GM08714 (cell line): ENCODE measurements around the gene RGS19.

ENCODE experiments used
- H3K4me3 ChIP-seq: fragments of 200-500 bp; sonication (Bioruptor generic); 2 replicates; pipeline ENCODE4 v1.5.1; 2014; ENCODE audit warnings: mild to moderate bottlenecking, low read length, inconsistent platforms
- ZNF274 ChIP-seq: IDR thresholded peaks from 2 replicates; pipeline ENCODE4 v1.6.1; 2012; ENCODE audit warnings: mild to moderate bottlenecking, low read depth, low read length

Gene RGS19

GRCh38 chr20:64041781-64042053 lies 37.6 kb downstream of the RGS19 start:
- no peak for TF ChIP-seq ZNF274
- peak overlapping the region; percentile 23; the same call in 1 of the 2 replicates for H3K4me3 ChIP-seq

GRCh38 chr20:64041040-64041780 lies 38.1 kb downstream of the RGS19 start:
- no peak overlapping the region for H3K4me3 ChIP-seq
- no peak for TF ChIP-seq ZNF274

DNA sequence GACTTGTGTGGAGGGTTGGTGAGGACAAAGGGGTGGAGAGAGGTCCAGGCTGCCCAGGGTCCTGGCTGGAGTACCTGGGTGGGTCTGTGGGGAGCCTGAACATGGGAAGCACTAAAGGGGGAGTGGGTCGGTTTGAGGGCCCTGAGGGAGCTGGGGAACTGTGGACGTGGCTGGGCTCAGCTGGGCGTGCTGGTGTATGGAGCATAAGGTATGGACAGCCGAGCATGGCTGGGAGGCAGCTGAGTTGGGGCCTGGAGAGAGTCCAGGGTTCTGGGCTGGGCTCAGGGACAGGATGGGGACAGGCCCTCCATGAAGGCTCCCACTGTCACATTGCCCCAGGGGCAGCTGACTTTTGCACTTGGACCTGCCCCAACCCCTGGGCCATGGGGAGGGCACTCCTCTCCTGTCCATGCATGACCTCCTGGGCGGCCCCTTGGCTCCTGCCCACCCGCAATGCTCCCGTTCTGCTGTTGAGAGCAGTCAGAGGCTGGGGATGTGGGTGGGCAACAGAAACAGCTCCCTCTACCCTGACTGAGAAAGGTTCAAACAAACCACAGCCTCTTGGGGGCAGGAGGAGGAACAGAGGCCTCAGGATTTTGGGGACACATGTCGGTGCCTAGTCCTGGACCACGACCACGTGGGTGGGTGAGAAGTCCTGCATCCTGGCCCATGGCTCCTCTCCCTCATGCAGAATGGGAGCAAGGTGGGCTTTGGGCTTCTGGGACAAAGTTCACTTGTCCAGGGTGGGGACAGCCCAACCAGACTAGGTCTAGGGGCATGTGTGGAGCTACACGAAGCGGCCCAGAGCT lies 38.9 kb downstream of the RGS19 start:
- H3K4me3 ChIP-seq, result no peak overlapping the region
- TF ChIP-seq ZNF274, result no peak

DNA sequence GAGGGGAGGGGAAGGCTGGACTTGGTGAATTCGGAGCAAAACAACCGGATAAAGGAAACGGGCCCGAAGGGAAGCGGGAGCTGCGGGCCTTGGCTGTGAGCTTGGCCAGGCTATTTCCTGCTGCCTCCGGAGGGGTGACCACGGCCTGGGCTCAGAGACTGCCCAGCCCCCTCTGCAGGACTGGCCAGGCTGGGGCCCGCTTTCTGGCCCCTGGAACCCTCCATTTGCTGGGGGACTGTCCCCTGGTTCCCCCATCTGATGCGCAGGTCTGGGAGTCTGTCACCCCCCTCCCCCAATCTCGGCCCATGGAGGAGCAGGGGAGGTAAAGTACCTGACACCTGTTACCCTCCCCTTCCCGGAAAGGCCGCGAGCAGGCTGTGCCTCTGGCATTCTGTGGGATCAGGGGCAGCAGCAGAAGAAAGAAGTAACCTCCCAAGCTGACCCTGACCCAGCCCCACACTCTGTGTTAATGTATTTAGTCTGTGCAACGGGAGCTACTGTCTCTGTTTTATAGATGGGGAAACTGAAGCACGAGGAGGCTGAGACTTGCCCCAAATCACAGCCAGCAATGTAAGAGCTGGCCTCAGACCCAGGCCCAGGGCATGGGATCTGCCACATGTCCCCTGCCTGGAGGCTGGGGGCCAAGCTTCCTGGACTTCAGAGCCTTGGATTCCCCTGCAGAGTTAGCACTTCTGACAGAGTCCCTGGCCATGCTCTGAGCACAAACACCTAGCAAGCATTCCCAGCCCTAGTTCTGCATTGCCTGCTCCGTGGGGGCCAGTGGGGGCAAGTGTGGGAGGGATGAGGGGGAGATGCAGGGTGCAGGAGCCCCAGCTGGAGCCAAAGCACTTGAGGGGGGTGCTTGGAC lies 39.8 kb downstream of the RGS19 start:
- no peak for TF ChIP-seq ZNF274

DNA sequence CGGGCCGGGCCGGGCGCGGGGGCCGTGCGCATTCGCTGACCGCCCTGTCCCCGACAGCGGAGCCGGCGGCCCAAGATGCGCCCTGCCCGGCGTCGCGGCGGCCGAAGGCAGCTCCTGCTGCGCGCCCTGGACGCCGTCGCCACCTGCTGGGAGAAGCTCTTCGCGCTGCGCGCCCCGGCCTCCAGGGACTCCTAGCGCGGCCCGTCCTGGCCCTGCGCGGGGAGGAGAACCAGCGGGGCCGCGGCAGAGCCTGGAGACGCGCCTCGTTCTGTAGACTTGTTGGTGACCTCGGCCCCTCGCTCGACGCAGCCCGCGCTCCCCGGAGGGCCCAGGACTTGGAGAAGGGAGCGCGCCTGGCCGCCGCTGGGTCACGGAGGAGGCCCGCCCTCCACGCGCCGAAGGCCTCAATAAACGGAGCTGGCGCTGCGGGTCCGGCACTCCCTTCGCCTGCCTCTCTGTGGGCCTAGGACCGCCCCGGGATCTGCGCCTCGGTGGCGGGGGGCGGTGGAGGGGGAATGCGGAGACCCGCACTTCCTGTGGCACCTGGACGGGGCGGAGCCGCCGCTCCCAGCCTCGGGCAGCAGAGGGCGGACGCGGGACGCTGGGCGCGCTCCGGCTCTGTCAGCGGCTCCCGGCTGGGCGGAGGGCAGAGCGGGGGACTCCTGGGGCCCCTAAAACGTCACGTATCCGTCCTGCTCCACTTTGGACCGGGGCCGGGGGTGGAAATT lies 40.6 kb downstream of the RGS19 start:
- no peak for TF ChIP-seq ZNF274
- peak overlapping the region; percentile 58; the same call in 1 of the 2 replicates for H3K4me3 ChIP-seq

More for the DNA sequence above, 39.8 kb downstream of the RGS19 start:
- H3K4me3 ChIP-seq, result peak overlapping the region; percentile 58; the same call in 1 of the 2 replicates

DNA sequence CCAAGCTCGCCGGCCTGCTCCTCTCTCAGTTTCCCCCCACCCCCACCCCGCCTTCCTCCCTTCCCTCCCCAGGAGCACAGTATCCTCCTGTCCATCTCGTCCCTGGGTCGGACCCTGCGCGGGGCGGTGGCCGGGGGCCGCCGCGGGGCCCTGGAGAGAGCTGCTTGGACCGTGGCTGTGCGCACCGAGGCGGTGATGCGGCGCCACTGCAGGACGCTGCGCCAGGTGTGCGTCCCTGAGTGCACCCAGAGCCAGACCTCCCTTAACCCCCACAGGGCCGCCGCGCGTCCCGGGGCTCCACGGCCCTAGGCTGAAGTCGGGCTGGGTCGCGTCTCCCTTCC lies 41.1 kb downstream of the RGS19 start:
- peak overlapping the region; percentile 58; the same call in 1 of the 2 replicates for H3K4me3 ChIP-seq
- no peak for TF ChIP-seq ZNF274

GRCh38 chr20:64037498-64038213 lies 41.7 kb downstream of the RGS19 start:
- no peak for TF ChIP-seq ZNF274
- peak overlapping the region; percentile 58; the same call in 1 of the 2 replicates for H3K4me3 ChIP-seq

DNA sequence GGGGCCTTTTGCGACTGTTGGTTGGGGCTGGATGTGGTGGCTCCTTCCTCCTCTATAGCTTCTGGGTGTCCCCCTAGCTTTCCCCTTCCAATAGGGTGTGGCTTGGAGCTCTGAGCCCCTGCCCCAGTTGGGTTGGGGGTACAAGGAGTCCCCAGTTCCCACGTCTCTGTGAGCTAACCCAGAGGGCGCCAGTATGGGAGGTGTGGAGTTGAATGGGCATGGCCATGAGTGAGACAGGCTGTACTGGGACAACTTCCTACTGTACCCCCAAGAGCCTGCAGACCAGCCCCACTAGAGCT lies 42.2 kb downstream of the RGS19 start:
- no peak for TF ChIP-seq ZNF274
- H3K4me3 ChIP-seq, result no peak overlapping the region; the same call in 1 of the 2 replicates

- H3K4me3 ChIP-seq, result no peak overlapping the region
- no peak for TF ChIP-seq ZNF274
These were observed 42.7 kb downstream of the RGS19 start for GRCh38 chr20:64036346-64037198.

GRCh38 chr20:64035933-64036345 lies 43.4 kb downstream of the RGS19 start, which contains the start of gene C20orf204:
Gene C20orf204, plus strand, starts transcription at chr20:64036182. Its CDS starts 142 bp downstream, at chr20:64036324.
- no peak within 1 kb of the TSS for H3K4me3 ChIP-seq
- TF ChIP-seq ZNF274, result no peak

GRCh38 chr20:64035066-64035932 lies 44.0 kb downstream of the RGS19 start:
- H3K4me3 ChIP-seq, result no peak overlapping the region
- TF ChIP-seq ZNF274, result no peak

- TF ChIP-seq ZNF274, result no peak
- H3K4me3 ChIP-seq, result no peak overlapping the region
These were observed 45.3 kb downstream of the RGS19 start for GRCh38 chr20:64033981-64034493.
